ENCODE results near the gene SLC43A2. TPM values are rescaled to one million over a fixed set of nuclear protein-coding genes. Genes with fewer than 3 reads are reported as not detected.

SLC43A2 gene
- total RNA-seq, 1 experiment from 2014 or later: 0.06 TPM

DNA sequence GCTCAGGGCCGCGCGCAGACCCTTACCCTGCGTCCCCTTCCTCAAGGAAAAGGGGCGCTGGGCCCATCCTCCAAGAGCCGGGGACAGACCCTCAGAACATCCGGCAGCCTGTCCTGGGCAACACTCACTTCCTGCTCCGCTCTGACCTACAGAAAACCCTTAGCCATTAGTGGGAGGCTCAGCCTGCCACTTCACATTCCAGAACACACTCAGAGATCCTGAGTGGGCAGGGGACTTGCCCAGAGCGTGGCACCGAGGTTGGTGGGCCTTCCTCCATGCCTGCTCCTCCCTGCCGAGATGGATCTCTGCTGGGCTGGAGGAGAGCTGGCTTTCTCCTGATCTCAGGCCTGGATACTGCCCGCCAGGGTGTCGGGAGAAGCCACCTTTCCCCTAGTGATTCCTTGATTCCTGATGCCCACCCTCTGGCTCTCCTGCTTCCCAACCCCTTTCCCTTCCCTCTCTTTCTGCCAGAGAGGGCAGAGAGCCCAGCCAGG lies 15.4 kb upstream of the SLC43A2 start:
- no peak for TF ChIP-seq EZH2 (IDR thresholded peaks at IDR 0.05; ENCODE audit: borderline replicate concordance, low read depth, low read length, poor library complexity, severe bottlenecking)
- TF ChIP-seq, protein P1, sequence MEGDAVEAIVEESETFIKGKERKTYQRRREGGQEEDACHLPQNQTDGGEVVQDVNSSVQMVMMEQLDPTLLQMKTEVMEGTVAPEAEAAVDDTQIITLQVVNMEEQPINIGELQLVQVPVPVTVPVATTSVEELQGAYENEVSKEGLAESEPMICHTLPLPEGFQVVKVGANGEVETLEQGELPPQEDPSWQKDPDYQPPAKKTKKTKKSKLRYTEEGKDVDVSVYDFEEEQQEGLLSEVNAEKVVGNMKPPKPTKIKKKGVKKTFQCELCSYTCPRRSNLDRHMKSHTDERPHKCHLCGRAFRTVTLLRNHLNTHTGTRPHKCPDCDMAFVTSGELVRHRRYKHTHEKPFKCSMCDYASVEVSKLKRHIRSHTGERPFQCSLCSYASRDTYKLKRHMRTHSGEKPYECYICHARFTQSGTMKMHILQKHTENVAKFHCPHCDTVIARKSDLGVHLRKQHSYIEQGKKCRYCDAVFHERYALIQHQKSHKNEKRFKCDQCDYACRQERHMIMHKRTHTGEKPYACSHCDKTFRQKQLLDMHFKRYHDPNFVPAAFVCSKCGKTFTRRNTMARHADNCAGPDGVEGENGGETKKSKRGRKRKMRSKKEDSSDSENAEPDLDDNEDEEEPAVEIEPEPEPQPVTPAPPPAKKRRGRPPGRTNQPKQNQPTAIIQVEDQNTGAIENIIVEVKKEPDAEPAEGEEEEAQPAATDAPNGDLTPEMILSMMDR (conservative IDR thresholded peaks at IDR 0.05; ENCODE audit: low read depth, low read length): no peak
- Histone ChIP-seq H3K27me3 (replicated peaks; ENCODE audit: insufficient read depth, low read depth, low read length, poor library complexity) (no peaks in the 10 kb centered on the region), H3K27ac (ENCODE audit: low read depth, low read length, poor library complexity, severe bottlenecking) (no peak overlapping the region), H3K4me3 (ENCODE audit: low read depth, low read length, poor library complexity, severe bottlenecking) (peak overlapping the region; percentile 49), H3K36me3 (ENCODE audit: insufficient read depth, low read length, poor library complexity, severe bottlenecking) (no peaks in the 10 kb centered on the region), H3K9me3 (ENCODE audit: low read depth, low read length, poor library complexity, severe bottlenecking) (no peaks in the 10 kb centered on the region), H3K4me1 (ENCODE audit: insufficient read depth, low read length, poor library complexity, severe bottlenecking) (peaks cover 6% of the 10 kb centered on the region)
- ChIA-PET CTCF (interaction anchor here (0.9 kb wide), 2 partner anchors 70 to 129 kb away, joined by 3 read pairs; no protein-coding TSS in a partner anchor), POLR2A (ENCODE audit: low non-redundant PET) (no interaction called here)
- intact Hi-C loops (cut with micrococcal nuclease; ENCODE audit: unreplicated experiment): no loop called here
- no peak for DNase-seq (ENCODE audit: low spot score)
- BruUV-seq (replicated peaks): no TSS peak

DNA sequence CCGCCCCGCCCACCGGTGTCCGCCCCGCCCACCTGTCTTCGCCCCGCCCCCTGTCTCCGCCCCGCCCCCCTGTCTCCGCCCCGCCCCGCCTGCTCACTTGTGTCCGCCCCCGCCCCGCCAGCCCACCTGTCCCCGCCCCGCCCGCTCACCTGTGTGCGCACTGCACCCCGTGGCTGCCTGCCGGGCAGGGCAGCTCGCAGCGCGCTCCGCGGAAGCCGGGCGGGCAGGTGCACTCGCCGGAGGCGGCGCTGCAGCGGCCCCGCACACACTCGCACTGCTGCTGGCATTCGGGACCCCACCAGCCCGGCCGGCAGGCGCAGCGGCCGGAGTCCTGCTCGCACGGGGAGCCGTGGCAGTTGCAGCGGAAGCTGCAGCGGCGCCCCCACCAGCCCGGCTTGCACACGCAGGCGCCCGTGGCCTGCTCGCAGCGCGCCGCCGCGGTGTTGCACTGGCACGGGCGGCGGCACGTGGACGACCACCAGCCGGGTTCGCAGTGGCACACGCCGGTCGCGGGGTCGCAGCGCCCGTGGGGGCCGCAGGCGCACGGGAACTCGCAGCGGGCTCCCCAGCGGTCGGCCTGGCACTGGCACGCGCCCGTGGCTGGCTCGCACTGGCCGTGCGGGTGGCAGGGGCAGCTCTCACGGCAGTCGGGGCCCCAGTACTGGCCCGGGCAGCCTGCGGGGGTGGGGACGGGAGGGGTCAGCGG lies 14.8 kb upstream of the SLC43A2 start:
- no peak for TF ChIP-seq EZH2 (IDR thresholded peaks at IDR 0.05; ENCODE audit: borderline replicate concordance, low read depth, low read length, poor library complexity, severe bottlenecking)
- TF ChIP-seq, protein P1 (conservative IDR thresholded peaks at IDR 0.05; ENCODE audit: low read depth, low read length): peak; percentile 40
- Histone ChIP-seq H3K4me3 (ENCODE audit: low read depth, low read length, poor library complexity, severe bottlenecking) (peak overlapping the region; percentile 49), H3K36me3 (ENCODE audit: insufficient read depth, low read length, poor library complexity, severe bottlenecking) (no peaks in the 10 kb centered on the region), H3K9me3 (ENCODE audit: low read depth, low read length, poor library complexity, severe bottlenecking) (no peaks in the 10 kb centered on the region), H3K27me3 (replicated peaks; ENCODE audit: insufficient read depth, low read depth, low read length, poor library complexity) (no peaks in the 10 kb centered on the region), H3K4me1 (ENCODE audit: insufficient read depth, low read length, poor library complexity, severe bottlenecking) (peaks cover 3% of the 10 kb centered on the region), H3K27ac (ENCODE audit: low read depth, low read length, poor library complexity, severe bottlenecking) (no peak overlapping the region)
- no TSS peak for BruUV-seq (replicated peaks)
- intact Hi-C loops (cut with micrococcal nuclease; ENCODE audit: unreplicated experiment): no loop called here
- peak; percentile 59 for DNase-seq (ENCODE audit: low spot score)
- CTCF ChIA-PET: interaction anchor here (0.6 to 0.9 kb wide), 3 partner anchors 70 to 375 kb away, joined by 3 read pairs; no protein-coding TSS in a partner anchor
- POLR2A ChIA-PET (ENCODE audit: low non-redundant PET): no interaction called here

DNA sequence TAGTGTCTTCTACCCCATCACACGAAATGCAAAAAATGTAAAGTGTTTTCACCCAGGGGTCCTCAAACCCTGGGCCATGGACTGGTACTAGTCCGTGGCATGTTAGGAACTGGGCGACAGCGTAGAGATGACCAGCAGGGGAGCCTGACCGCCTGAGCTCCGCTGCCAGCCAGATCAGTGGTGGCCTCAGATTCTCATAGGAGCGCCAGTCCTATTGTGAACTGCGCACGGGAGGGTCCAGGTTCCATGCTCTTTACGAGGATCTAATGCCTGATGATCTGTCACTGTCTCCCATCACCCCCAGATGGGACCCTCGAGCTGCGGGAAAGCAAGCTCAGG lies 12.4 kb upstream of the SLC43A2 start:
- intact Hi-C loops (cut with micrococcal nuclease; ENCODE audit: unreplicated experiment): no loop called here
- H3K27ac ChIP-seq (ENCODE audit: low read depth, low read length, poor library complexity, severe bottlenecking): no peak overlapping the region
- POLR2A ChIA-PET (ENCODE audit: low non-redundant PET): no interaction called here

More for the DNA sequence above, 12.4 kb upstream of the SLC43A2 start:
- H3K4me1 ChIP-seq (ENCODE audit: insufficient read depth, low read length, poor library complexity, severe bottlenecking): no peaks in the 10 kb centered on the region
- CTCF ChIA-PET: no interaction called here
- no TSS peak for BruUV-seq (replicated peaks)
- TF ChIP-seq, protein P1 (conservative IDR thresholded peaks at IDR 0.05; ENCODE audit: low read depth, low read length): no peak
- no peak for TF ChIP-seq EZH2 (IDR thresholded peaks at IDR 0.05; ENCODE audit: borderline replicate concordance, low read depth, low read length, poor library complexity, severe bottlenecking)
- no peaks in the 10 kb centered on the region for H3K9me3 ChIP-seq (ENCODE audit: low read depth, low read length, poor library complexity, severe bottlenecking)
- H3K27me3 ChIP-seq (replicated peaks; ENCODE audit: insufficient read depth, low read depth, low read length, poor library complexity): no peaks in the 10 kb centered on the region
- no peak for DNase-seq (ENCODE audit: low spot score)
- H3K4me3 ChIP-seq (ENCODE audit: low read depth, low read length, poor library complexity, severe bottlenecking): no peak overlapping the region
- H3K36me3 ChIP-seq (ENCODE audit: insufficient read depth, low read length, poor library complexity, severe bottlenecking): no peaks in the 10 kb centered on the region

Data from A673 (cell line).